T1000 (cell line): ENCODE measurements around the gene HEMGN.

Experiments
- DNase-seq: peaks from one replicate; lab custom pipeline; 2025; ENCODE audit warnings: mixed read lengths; lab: John Stamatoyannopoulos, UW

The HEMGN gene

DNA sequence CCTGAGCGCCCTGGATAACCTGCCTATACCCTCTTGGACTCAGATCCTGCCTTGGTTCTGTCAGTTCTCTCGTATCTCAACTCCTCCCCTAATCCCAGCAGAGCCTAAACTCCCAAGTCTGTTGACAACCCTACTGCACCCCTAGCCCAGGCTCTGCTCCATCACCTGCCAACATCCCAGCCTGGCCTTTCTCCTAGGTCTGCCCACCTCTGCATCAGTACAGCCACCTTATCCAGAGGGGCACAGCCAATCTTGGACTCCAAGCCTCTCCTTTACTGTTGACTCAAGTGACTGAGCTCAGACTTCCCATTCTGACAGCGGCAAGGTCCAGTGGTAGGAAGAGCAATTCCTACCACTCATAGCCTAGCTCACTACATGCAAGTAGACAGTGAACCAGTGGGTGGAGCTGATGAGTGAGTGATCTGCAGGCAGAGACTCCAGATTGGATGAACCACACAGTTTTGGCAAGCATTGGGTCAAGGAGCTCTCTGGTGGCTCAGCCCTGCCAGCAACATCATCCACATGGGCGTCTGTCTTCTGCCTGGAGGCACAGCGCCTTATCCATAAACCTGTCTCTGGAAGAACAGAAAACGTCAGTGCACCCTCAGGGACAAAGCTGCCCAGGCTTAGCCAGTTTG lies 42.2 kb downstream of the HEMGN start:
- DNase-seq: no peak

DNA sequence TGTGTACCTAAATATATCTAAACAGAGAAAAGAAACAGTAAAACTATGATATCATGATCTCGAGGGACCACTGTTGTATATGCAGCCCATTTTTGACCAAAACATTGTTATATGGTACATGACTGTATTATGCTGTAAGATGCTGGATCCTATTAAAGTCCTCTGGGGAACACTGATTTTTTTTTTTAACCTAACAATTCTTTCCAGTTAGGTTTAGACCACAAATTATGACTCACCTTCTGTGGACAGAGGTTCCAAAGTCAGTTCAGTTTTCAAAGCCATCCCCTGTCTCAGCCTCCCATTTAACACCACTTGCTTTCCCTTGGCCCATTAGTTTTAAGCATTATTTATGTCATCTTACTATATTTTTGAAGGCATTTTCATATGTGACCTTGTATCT lies 42.8 kb downstream of the HEMGN start:
- no peak for DNase-seq

DNA sequence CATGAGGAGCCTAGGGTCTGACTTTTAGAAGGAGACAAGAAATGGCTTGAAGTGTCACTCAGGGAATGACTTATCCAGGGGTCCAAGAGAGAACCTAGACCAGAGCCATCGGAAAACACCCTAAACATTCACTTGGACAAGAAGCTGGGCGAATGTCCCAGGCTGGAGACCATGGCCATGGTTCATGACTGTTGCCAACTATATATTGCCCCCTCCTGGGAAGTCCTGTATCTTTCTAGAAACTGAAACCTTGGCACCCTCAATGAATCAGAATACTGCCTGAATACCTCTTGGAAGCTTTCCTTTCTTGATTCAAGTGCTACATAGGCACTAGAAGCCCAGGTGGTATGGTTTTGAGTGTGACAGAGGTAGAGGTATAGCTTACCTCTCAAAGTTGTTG lies 45.6 kb downstream of the HEMGN start:
- no peak for DNase-seq

DNA sequence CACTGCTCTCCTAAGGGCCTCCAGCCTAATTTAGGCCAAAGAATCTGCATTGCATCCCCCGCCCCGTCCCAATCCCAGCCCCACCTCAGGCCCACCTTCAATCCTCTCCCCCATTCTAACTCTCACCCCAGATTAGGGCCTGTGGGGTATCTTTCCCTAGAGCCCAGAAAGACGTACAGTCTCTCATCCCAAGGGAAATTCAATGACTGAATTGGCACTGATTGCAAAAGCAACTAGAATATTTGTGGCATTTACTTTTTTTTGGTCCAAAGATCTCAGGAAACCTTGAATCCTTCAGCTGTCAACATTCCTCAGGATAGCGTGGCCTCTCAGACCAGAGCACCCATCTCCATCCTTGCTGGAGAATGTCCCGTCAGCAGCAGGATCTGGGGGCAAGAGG lies 46.2 kb downstream of the HEMGN start:
- DNase-seq: no peak

DNA sequence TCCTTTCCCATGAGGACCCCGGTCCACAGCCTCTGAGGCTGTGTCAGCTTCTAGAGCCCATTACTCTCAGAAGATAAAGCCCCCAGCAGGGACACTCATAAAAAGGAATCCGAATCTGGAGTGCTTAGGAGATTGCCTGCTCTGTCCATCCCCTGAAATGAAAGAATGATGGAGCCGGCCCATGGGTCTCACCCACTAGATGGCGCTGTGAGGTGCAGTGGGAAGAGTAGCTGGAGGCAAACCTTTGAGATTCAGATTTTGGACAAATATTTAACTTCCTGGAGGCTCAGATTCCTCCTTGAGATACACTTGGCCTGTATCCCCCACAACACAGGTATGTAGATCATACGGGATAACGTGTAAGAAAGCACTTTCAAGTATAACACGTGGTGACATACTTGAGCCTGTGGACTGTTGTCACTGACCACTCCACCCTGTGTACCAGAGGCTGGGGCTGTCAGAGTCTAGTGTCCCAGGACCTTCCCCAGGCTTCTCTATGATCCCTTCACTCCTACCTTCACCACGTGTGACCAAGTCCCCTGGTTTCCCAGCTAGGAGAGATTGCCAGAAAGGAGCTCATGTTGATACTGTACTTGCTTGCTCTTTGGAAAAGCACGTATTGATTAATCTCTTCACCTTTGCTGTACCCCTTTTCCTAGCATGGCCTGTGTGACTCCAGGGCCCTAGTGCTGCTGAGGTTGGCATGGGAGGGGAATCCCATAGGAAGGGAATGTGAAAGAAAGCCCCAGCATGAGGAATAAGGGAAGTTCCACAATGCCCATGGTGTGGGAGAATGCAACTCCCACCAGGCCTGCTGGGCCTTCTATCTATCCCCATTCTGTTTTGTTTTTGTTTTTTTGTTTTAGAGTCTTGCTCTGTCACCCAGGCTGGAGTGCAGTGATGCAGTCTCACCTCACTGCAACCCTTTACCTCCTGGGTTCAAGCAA lies 47.8 kb downstream of the HEMGN start:
- DNase-seq: no peak

DNA sequence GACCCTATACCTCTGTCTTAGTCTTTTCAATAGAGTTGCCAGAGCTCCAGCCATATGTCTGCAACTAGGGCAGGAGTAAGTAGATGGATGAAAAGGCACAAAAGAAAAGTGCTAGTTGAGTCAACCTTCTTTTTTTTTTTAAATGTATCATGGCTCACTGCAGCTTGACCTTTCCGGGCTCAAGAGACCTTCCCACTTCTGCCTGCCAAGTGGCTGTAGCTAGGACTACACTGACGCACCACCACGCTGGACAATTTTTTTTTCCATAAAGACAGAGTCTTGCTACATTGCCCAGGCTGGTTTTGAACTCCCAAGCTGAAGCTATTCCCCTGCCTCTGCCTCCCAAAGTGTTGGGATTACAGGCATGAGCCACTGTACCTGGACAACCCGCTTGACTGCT lies 57.6 kb downstream of the HEMGN start:
- no peak for DNase-seq
